PC-3 (cell line): Measurements from ENCODE around the gene ALKBH3.

Experiments used
- CTCF ChIP-seq: fragments of 300-600 bp; sonication (generic); conservative IDR thresholded peaks from 2 replicates; pipeline ENCODE4 v1.5.1; 2017; ENCODE audit warnings: antibody characterized with exemption, low read depth, mild to moderate bottlenecking, low read length
- EZH2 ChIP-seq: fragments of 300-600 bp; sonication (generic); IDR thresholded peaks from one replicate; pipeline ENCODE4 v1.6.1; 2017; ENCODE audit warnings: antibody characterized with exemption, mild to moderate bottlenecking, low read length; ENCODE audit not compliant: unreplicated experiment
- EZH2phosphoT487 ChIP-seq: fragments of 300-600 bp; sonication (generic); IDR thresholded peaks from 2 replicates; pipeline ENCODE4 v1.6.1; 2018; ENCODE audit warnings: mild to moderate bottlenecking, antibody characterized with exemption, low read length, borderline replicate concordance

GRCh38 chr11:43950311-43950855 lies 69.8 kb downstream of the ALKBH3 start:
- TF ChIP-seq EZH2 (no peak), CTCF (no peak), EZH2phosphoT487 (no peak)
